Neural cell (in vitro differentiated cells): ENCODE data around the gene TCTN3.

Experiments used
- EP300 ChIP-seq: fragments of 450-650 bp; conservative IDR thresholded peaks from 2 replicates; pipeline ENCODE4 v1.6.1; 2014; ENCODE audit warnings: antibody characterized with exemption, mild to moderate bottlenecking, moderate library complexity; ENCODE audit not compliant: poor library complexity, severe bottlenecking
- EZH2 ChIP-seq: fragments of 200-600, 300-800 bp; shearing (Covaris generic), sonication (generic); IDR thresholded peaks from 2 replicates; pipeline ENCODE4 v1.6.1; 2014; ENCODE audit warnings: antibody characterized with exemption, low read length, borderline replicate concordance, mild to moderate bottlenecking; ENCODE audit not compliant: insufficient read depth, poor library complexity, severe bottlenecking
- RAD21 ChIP-seq: fragments of 450-650 bp; conservative IDR thresholded peaks from 2 replicates; pipeline ENCODE4 v1.6.1; 2014; ENCODE audit warnings: antibody characterized with exemption, mild to moderate bottlenecking, moderate library complexity
- SMC3 ChIP-seq: fragments of 450-650 bp; conservative IDR thresholded peaks from 2 replicates; pipeline ENCODE4 v1.6.1; 2014; ENCODE audit warnings: antibody characterized with exemption, mild to moderate bottlenecking, moderate library complexity; ENCODE audit not compliant: poor library complexity
- TF ChIP-seq, protein P1 (sequence below): fragments of 450-650 bp; IDR thresholded peaks from 2 replicates; pipeline ENCODE4 v1.5.1; 2014; ENCODE audit warnings: antibody characterized with exemption, mild to moderate bottlenecking, moderate library complexity; ENCODE audit not compliant: poor library complexity, severe bottlenecking

GRCh38 chr10:95706573-95706972 is 12.8 kb upstream of the TCTN3 start:
- TF ChIP-seq, protein P1, sequence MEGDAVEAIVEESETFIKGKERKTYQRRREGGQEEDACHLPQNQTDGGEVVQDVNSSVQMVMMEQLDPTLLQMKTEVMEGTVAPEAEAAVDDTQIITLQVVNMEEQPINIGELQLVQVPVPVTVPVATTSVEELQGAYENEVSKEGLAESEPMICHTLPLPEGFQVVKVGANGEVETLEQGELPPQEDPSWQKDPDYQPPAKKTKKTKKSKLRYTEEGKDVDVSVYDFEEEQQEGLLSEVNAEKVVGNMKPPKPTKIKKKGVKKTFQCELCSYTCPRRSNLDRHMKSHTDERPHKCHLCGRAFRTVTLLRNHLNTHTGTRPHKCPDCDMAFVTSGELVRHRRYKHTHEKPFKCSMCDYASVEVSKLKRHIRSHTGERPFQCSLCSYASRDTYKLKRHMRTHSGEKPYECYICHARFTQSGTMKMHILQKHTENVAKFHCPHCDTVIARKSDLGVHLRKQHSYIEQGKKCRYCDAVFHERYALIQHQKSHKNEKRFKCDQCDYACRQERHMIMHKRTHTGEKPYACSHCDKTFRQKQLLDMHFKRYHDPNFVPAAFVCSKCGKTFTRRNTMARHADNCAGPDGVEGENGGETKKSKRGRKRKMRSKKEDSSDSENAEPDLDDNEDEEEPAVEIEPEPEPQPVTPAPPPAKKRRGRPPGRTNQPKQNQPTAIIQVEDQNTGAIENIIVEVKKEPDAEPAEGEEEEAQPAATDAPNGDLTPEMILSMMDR = no peak
- TF ChIP-seq EZH2 (no peak), SMC3 (no peak), EP300 (no peak), RAD21 (no peak)
